ENCODE results near the gene SLC6A4. TPM values are rescaled to one million over a fixed set of nuclear protein-coding genes. Genes with fewer than 3 reads are reported as not detected.

Gene SLC6A4
- total RNA-seq, 1 experiment from 2014 or later, result 20.6 TPM

GRCh38 chr17:30237296-30238002, 2.0 kb upstream of the SLC6A4 start:
- Mint-ChIP-seq H3K9me3 (ENCODE audit: unreplicated experiment) (no peaks in the 10 kb centered on the region), H3K4me3 (ENCODE audit: unreplicated experiment) (no peak overlapping the region), H3K36me3 (ENCODE audit: insufficient read depth, unreplicated experiment) (peaks cover 13% of the 10 kb centered on the region), H3K27ac (ENCODE audit: unreplicated experiment) (no peak overlapping the region), H3K27me3 (ENCODE audit: insufficient read depth, unreplicated experiment) (no peaks in the 10 kb centered on the region), H3K4me1 (ENCODE audit: low read depth, unreplicated experiment) (peaks cover 28% of the 10 kb centered on the region)
- ChIA-PET CTCF (interaction anchor here (0.6 to 2.4 kb wide), 8 partner anchors 18 to 133 kb away, joined by 3 to 17 read pairs (median 5); partner anchors contain the start of gene NSRP1), POLR2A (no interaction called here)
- Histone ChIP-seq H3K4me1 (peaks cover 28% of the 10 kb centered on the region), H3K36me3 (ENCODE audit: control insufficient read depth, insufficient read depth, low read length) (no peaks in the 10 kb centered on the region), H3K4me3 (ENCODE audit: low read depth, low read length) (no peak overlapping the region), H3K27me3 (replicated peaks; ENCODE audit: control insufficient read depth, insufficient read depth, low read length) (no peaks in the 10 kb centered on the region), H3K9me3 (no peaks in the 10 kb centered on the region)
- no peak for TF ChIP-seq CTCF (IDR thresholded peaks at IDR 0.05; ENCODE audit: insufficient read depth in 1 of 2, low read depth in 1 of 2, low read length in 1 of 2, severe bottlenecking in 1 of 2, unreplicated experiment in 1 of 2)
- intact Hi-C loops (cut with micrococcal nuclease; ENCODE audit: unreplicated experiment), result loop anchor here (2.0 to 5.0 kb wide), 3 partner anchors 45 to 133 kb away; no protein-coding TSS in a partner anchor
- no peak for DNase-seq
- no TSS peak for BruUV-seq (replicated peaks)

- H3K9me3 ChIP-seq, result no peaks in the 10 kb centered on the region
- peak overlapping the region; percentile 98 for H3K4me3 Mint-ChIP-seq (ENCODE audit: unreplicated experiment)
- peak; percentile 52 to 78 for TF ChIP-seq CTCF (IDR thresholded peaks at IDR 0.05; ENCODE audit: insufficient read depth in 1 of 2, low read depth in 1 of 2, low read length in 1 of 2, severe bottlenecking in 1 of 2, unreplicated experiment in 1 of 2)
- no peaks in the 10 kb centered on the region for H3K27me3 ChIP-seq (replicated peaks; ENCODE audit: control insufficient read depth, insufficient read depth, low read length)
- BruUV-seq (replicated peaks), result no TSS peak
- ChIA-PET POLR2A (interaction anchor here (0.6 kb wide), 2 partner anchors 14 to 547 kb away, joined by 3 to 7 read pairs; no protein-coding TSS in a partner anchor), CTCF (interaction anchor here (0.6 to 2.7 kb wide), 12 partner anchors 11 to 140 kb away, joined by 3 to 17 read pairs (median 6); partner anchors contain the start of gene NSRP1)
- H3K4me3 ChIP-seq (ENCODE audit: low read depth, low read length), result no peak overlapping the region
- peaks cover 29% of the 10 kb centered on the region for H3K4me1 ChIP-seq
- peak; percentile 82 for DNase-seq
- H3K27me3 Mint-ChIP-seq (ENCODE audit: insufficient read depth, unreplicated experiment), result no peaks in the 10 kb centered on the region
- peak overlapping the region; percentile 91 for H3K27ac Mint-ChIP-seq (ENCODE audit: unreplicated experiment)
- no peaks in the 10 kb centered on the region for H3K9me3 Mint-ChIP-seq (ENCODE audit: unreplicated experiment)
- peaks cover 13% of the 10 kb centered on the region for H3K36me3 Mint-ChIP-seq (ENCODE audit: insufficient read depth, unreplicated experiment)
- no peaks in the 10 kb centered on the region for H3K36me3 ChIP-seq (ENCODE audit: control insufficient read depth, insufficient read depth, low read length)
- peaks cover 35% of the 10 kb centered on the region for H3K4me1 Mint-ChIP-seq (ENCODE audit: low read depth, unreplicated experiment)
- intact Hi-C loops (cut with micrococcal nuclease; ENCODE audit: unreplicated experiment), result loop anchor here (2.0 to 5.0 kb wide), 3 partner anchors 44 to 132 kb away; no protein-coding TSS in a partner anchor
Measured at GRCh38 chr17:30236766-30237165, 1.3 kb upstream of the SLC6A4 start.

- peaks cover 36% of the 10 kb centered on the region for H3K4me1 Mint-ChIP-seq (ENCODE audit: low read depth, unreplicated experiment)
- TF ChIP-seq CTCF (IDR thresholded peaks at IDR 0.05; ENCODE audit: insufficient read depth in 1 of 2, low read depth in 1 of 2, low read length in 1 of 2, severe bottlenecking in 1 of 2, unreplicated experiment in 1 of 2), result no peak
- peaks cover 29% of the 10 kb centered on the region for H3K4me1 ChIP-seq
- DNase-seq, result no peak
- H3K9me3 Mint-ChIP-seq (ENCODE audit: unreplicated experiment), result no peaks in the 10 kb centered on the region
- no TSS peak for BruUV-seq (replicated peaks)
- H3K27me3 Mint-ChIP-seq (ENCODE audit: insufficient read depth, unreplicated experiment), result no peaks in the 10 kb centered on the region
- peak overlapping the region; percentile 98 for H3K4me3 Mint-ChIP-seq (ENCODE audit: unreplicated experiment)
- H3K36me3 Mint-ChIP-seq (ENCODE audit: insufficient read depth, unreplicated experiment), result peaks cover 13% of the 10 kb centered on the region
- H3K27me3 ChIP-seq (replicated peaks; ENCODE audit: control insufficient read depth, insufficient read depth, low read length), result no peaks in the 10 kb centered on the region
- H3K4me3 ChIP-seq (ENCODE audit: low read depth, low read length), result peak overlapping the region; percentile 57
- peak overlapping the region; percentile 91 for H3K27ac Mint-ChIP-seq (ENCODE audit: unreplicated experiment)
- H3K9me3 ChIP-seq, result no peaks in the 10 kb centered on the region
- no peaks in the 10 kb centered on the region for H3K36me3 ChIP-seq (ENCODE audit: control insufficient read depth, insufficient read depth, low read length)
- intact Hi-C loops (cut with micrococcal nuclease; ENCODE audit: unreplicated experiment), result loop anchor here (2.0 to 5.0 kb wide), 3 partner anchors 44 to 131 kb away; no protein-coding TSS in a partner anchor
- CTCF ChIA-PET, result interaction anchor here (0.7 to 2.7 kb wide), 12 partner anchors 11 to 140 kb away, joined by 3 to 17 read pairs (median 6); partner anchors contain the start of gene NSRP1
- POLR2A ChIA-PET, result interaction anchor here (0.6 to 1.3 kb wide), 3 partner anchors 10 to 546 kb away, joined by 3 to 7 read pairs (median 6); no protein-coding TSS in a partner anchor
Measured at GRCh38 chr17:30236297-30236624, 764 bp upstream of the SLC6A4 start.
